ENCODE measurements around the gene EML3. TPM values are rescaled to one million over a fixed set of nuclear protein-coding genes. Genes with fewer than 3 reads are reported as not detected.

EML3 gene
- total RNA-seq, 1 donor from 2014 or later: 4.0 TPM

DNA sequence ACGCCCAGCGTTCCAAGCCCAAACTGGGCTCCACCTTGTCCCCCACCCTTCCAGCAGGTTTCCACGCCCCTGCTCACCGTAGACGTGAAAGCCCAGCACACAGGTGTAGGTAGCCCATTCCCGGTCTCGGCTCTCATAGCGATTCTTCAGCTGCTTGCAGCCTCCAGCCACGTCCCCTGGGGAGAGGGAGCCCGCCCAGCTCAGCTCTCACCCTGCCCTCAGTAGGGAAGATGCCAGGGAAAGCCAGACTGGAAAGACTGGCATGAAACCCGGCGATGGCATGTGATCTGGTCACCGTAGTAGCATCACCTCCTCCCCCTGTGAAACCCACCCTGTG is 9.5 kb downstream of the EML3 start:
- peaks cover 57% of the 10 kb centered on the region for H3F3A ChIP-seq (ENCODE audit: low read depth)
- peak overlapping the region; percentile 87 for H3K4me3 ChIP-seq
- H3K27ac Mint-ChIP-seq: no peak overlapping the region
- H3K4me1 ChIP-seq: peaks cover 37% of the 10 kb centered on the region
- no peak for TF ChIP-seq EZH2phosphoT487 (IDR thresholded peaks at IDR 0.05)
- peak; percentile 61 for TF ChIP-seq EZH2 (IDR thresholded peaks at IDR 0.05)
- no peaks in the 10 kb centered on the region for H3K9me3 Mint-ChIP-seq
- peaks cover 60% of the 10 kb centered on the region for H3K4me1 Mint-ChIP-seq
- no peaks in the 10 kb centered on the region for H3K9me3 ChIP-seq (ENCODE audit: low read depth)
- H3K79me2 ChIP-seq (ENCODE audit: low read depth): peaks cover 35% of the 10 kb centered on the region
- no peaks in the 10 kb centered on the region for H3K36me3 ChIP-seq
- H3K27me3 ChIP-seq: peaks cover 22% of the 10 kb centered on the region
- peaks cover 6% of the 10 kb centered on the region for H3K27me3 Mint-ChIP-seq (ENCODE audit: insufficient read depth, low read depth)
- H3K36me3 Mint-ChIP-seq: peaks cover 25% of the 10 kb centered on the region
- no peak overlapping the region for H3K27ac ChIP-seq
- peak overlapping the region; percentile 84 for H3K4me2 ChIP-seq
- peaks cover 27% of the 10 kb centered on the region for H4K20me1 ChIP-seq (ENCODE audit: low read depth)
- DNase-seq (ENCODE audit: low spot score): no peak
- H3K4me3 Mint-ChIP-seq: peak overlapping the region; percentile 77
- no peak overlapping the region for H2AFZ ChIP-seq (replicated peaks)
- no peak overlapping the region for H3K9ac ChIP-seq

DNA sequence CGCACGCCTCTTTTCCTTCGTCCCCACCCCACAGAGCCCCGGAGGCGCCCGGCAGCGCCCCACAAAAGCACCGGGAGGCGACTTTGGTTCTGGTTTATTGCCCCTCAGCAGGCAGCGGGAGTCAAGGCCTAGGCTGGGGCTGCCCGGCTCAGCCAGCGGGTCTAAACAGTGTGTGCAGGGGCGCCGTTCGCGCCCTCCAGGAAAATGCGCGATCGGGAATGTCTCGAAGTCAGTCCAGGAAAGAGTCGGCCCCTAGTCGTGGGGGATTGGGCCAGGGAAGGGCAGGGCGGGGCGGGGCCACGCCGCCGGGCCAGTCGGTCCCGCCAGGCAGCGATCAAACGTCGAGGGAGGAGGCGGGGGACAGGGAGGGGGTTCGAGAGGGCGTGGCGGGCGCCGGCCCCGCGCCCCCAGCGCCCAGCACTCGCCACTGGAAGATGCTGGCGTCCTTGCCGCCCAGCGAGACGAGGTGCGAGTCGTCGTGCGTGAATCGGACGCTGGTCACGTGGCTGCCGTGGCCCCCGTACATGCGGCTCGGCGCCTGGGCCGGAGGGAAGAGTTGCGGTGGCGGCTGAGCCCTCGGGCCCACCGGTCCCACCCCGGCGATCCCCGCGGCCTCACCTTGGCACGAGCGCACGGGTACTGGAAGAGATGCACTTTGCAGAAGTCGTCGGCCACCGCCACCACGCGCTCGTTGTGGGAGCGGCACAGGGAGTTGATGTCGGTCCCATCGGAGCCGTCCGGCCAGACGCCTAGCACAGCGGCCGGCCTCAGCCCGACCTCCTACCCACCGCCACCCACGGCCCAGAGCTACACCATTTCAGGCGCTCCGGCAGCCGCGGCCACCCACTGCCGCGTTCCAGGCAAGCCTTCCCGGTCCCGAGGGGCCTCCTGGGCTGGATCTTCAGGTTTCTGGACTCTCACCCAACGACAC is 10.2 kb downstream of the EML3 start:
- Histone ChIP-seq H4K20me1 (ENCODE audit: low read depth) (peaks cover 31% of the 10 kb centered on the region), H3K4me3 (peak overlapping the region; percentile 87), H3K9ac (no peak overlapping the region), H3K9me3 (ENCODE audit: low read depth) (no peaks in the 10 kb centered on the region), H3K4me1 (peaks cover 37% of the 10 kb centered on the region), H3K4me2 (peak overlapping the region; percentile 84), H3K27ac (no peak overlapping the region), H2AFZ (replicated peaks) (peak overlapping the region; percentile 86), H3F3A (ENCODE audit: low read depth) (peaks cover 57% of the 10 kb centered on the region), H3K27me3 (peaks cover 22% of the 10 kb centered on the region), H3K79me2 (ENCODE audit: low read depth) (peaks cover 36% of the 10 kb centered on the region), H3K36me3 (no peaks in the 10 kb centered on the region)
- H3K27me3 Mint-ChIP-seq (ENCODE audit: insufficient read depth, low read depth): peaks cover 6% of the 10 kb centered on the region
- peak overlapping the region; percentile 99 for H3K4me3 Mint-ChIP-seq
- peaks cover 56% of the 10 kb centered on the region for H3K4me1 Mint-ChIP-seq
- peak overlapping the region; percentile 74 for H3K27ac Mint-ChIP-seq
- no peaks in the 10 kb centered on the region for H3K9me3 Mint-ChIP-seq
- H3K36me3 Mint-ChIP-seq: peaks cover 27% of the 10 kb centered on the region
- TF ChIP-seq EZH2 (IDR thresholded peaks at IDR 0.05) (peak; percentile 72), EZH2phosphoT487 (IDR thresholded peaks at IDR 0.05) (peak; percentile 28)
- TF ChIP-seq, protein P1, sequence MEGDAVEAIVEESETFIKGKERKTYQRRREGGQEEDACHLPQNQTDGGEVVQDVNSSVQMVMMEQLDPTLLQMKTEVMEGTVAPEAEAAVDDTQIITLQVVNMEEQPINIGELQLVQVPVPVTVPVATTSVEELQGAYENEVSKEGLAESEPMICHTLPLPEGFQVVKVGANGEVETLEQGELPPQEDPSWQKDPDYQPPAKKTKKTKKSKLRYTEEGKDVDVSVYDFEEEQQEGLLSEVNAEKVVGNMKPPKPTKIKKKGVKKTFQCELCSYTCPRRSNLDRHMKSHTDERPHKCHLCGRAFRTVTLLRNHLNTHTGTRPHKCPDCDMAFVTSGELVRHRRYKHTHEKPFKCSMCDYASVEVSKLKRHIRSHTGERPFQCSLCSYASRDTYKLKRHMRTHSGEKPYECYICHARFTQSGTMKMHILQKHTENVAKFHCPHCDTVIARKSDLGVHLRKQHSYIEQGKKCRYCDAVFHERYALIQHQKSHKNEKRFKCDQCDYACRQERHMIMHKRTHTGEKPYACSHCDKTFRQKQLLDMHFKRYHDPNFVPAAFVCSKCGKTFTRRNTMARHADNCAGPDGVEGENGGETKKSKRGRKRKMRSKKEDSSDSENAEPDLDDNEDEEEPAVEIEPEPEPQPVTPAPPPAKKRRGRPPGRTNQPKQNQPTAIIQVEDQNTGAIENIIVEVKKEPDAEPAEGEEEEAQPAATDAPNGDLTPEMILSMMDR (IDR thresholded peaks at IDR 0.05): peak; percentile 5
- peak; percentile 79 for DNase-seq (ENCODE audit: low spot score)

DNA sequence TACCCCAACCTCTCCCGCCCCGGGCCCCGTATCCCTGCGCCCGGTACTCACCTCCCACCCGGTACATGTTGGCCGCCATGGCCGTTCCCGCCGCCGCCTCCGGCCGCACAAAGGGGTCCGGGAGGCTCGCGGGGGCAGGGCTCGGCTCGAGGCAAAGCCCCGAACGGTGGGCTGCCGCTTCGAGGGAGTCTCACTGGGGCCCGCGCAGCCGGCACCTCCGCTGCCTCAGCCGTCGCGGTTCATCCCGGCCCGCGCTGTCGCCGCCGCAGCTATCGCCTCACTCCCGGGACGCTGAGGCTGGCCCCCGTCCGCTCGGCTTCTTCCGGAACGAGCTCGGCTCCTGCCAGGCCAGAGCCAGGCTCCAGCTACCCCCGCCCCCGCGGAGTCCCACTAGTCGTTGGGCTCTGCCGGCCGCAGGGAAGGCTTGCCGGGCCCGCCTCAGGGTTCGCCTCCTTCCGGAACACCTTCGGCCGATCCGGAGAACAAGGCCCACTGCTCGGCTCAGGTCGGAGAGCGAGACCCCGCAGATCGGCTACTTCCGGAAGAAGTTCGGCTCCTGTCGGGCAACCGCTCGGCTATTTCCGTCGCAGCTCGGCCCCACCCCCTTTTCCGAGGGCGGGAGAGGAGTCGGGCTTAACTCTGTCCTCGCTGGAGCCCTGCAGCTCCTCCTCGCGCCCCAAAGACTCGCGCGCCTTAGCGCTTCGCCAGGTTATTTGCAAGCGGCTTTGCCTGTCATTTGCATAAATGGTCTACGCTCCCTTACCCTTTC is 11.0 kb downstream of the EML3 start, which contains the start of gene MTA2:
Gene MTA2 (minus strand): TSS at position 494 of the 769 bp plus-strand sequence. CDS start 415 bp downstream, at position 79.
- peaks cover 6% of the 10 kb centered on the region for H3K27me3 Mint-ChIP-seq (ENCODE audit: insufficient read depth, low read depth)
- peaks cover 32% of the 10 kb centered on the region for H3K36me3 Mint-ChIP-seq

More for the DNA sequence above, 11.0 kb downstream of the EML3 start, which contains the start of gene MTA2:
- peaks cover 22% of the 10 kb centered on the region for H3K27me3 ChIP-seq
- peak within 1 kb of the TSS; percentile 87 for H3K4me3 ChIP-seq
- no peaks in the 10 kb centered on the region for H3K9me3 ChIP-seq (ENCODE audit: low read depth)
- H3K4me1 ChIP-seq: peaks cover 37% of the 10 kb centered on the region
- peaks cover 36% of the 10 kb centered on the region for H3K79me2 ChIP-seq (ENCODE audit: low read depth)
- peak within 1 kb of the TSS; percentile 96 for H3K9ac ChIP-seq
- H2AFZ ChIP-seq (replicated peaks): peak within 1 kb of the TSS; percentile 86
- no peaks in the 10 kb centered on the region for H3K36me3 ChIP-seq
- peak within 1 kb of the TSS; percentile 92 for H3K4me2 ChIP-seq
- TF ChIP-seq, protein P1 (IDR thresholded peaks at IDR 0.05): no peak
- TF ChIP-seq EZH2 (IDR thresholded peaks at IDR 0.05): no peak
- TF ChIP-seq EZH2phosphoT487 (IDR thresholded peaks at IDR 0.05): no peak
- Mint-ChIP-seq H3K27ac (peak within 1 kb of the TSS; percentile 74), H3K4me3 (peak within 1 kb of the TSS; percentile 99), H3K9me3 (no peaks in the 10 kb centered on the region), H3K4me1 (peaks cover 56% of the 10 kb centered on the region)
- peak within 1 kb of the TSS; percentile 86 for H3K27ac ChIP-seq
- peaks cover 31% of the 10 kb centered on the region for H4K20me1 ChIP-seq (ENCODE audit: low read depth)
- peak; percentile 99 for DNase-seq (ENCODE audit: low spot score)
- peaks cover 57% of the 10 kb centered on the region for H3F3A ChIP-seq (ENCODE audit: low read depth)
